ENCODE data around the gene MMP1.

Gene MMP1

DNA sequence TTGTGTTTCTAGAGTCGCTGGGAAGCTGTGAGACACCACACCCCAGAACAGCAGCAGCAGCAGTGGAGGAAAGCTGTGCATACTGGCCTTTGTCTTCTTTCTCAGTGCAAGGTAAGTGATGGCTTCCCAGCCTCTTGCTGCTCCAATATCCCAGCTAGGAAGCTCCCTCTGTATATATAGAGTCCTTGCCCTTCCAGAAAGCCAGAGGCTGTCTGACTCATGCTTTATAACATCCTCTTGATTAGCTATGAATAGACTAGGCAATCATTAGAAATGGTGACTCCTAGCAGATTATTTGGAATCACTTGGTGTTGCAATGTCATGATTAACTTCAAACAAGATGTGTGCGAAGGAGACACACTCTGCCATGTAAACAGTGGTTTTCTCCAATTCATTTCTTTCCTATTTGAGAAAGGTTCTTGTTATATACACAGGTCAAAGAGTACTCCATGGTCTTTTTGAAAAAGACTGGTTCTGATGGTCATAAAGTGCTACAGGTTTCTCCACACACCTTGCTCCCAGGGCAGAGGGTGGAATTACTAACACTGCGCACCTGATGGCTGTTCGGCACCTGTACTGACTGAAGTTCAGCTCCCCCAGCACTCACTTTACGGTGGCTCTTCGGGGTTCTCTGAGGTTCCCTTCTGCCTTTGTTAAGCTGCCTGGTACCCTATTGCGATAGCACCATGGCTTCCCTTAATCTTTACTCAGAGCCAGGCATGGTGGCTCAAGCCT is at the start of gene MMP1:
TSS of gene MMP1 (minus strand) at position 149 of the 735 bp plus-strand sequence. CDS start at position 81, 68 bp downstream.
- DNase-seq (ENCODE audit: low read depth, low spot score), result no peak

DNA sequence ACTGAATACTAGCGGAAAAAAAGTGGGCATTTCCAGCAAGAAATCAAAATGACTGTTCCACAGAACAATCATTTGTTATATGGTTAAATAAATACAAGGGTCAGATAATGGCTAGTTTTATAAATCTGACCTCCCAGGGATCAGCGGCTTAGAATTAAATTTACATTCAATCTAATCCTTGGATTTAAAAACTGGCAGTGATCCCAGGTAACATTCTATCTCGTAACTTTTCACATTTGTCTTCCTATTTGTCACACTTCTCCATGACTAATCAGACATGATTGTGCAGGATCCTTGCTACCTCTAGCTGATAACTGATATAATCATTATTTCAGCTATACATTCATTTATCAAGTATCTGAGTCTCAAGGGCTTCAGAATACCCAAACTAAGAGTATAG is 48.3 kb upstream of the MMP1 start:
- DNase-seq (ENCODE audit: low read depth, low spot score), result no peak

DNA sequence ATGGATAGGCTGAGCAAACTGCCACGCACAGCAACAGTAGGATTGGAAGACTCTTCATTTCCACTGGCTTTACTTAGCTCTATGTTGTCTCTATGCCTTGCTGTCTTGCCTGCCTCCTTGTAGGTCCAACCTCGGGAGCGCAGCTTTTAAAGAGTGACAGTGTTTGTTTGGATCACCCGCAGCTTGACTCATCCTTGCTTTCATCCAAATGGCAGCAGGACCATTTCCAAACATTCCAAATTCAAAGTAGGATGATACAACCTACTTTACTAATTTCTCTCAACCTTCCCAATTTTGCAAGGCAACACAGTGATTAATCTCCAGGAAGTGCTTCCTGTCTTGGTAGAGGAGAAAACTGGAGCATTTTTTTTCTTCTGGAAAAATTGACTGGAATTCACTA is 45.5 kb upstream of the MMP1 start, which contains the start of gene MMP3:
TSS of gene MMP3 (minus strand) at position 121 of the 400 bp plus-strand sequence. CDS start at position 58, 63 bp downstream.
- DNase-seq (ENCODE audit: low read depth, low spot score), result no peak

DNA sequence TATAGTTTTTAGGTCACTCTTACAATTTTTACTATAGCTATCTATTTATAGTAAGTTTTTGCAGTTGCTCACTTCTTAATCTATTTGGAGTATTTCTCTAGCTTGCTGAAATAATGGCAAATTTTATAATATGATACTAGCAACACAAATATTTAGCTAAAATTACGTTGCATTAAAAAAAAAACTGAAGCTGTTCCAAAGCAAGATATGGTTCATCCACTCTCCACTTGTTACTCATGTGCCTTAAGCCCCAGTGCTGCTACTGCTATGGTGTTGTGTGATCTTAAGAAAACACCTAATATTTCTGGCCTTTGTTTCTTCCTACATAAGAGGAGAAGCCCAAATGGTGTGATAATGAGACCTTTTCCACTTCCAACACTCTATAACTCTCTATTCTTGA is 45.0 kb upstream of the MMP1 start:
- no peak for DNase-seq (ENCODE audit: low read depth, low spot score)

DNA sequence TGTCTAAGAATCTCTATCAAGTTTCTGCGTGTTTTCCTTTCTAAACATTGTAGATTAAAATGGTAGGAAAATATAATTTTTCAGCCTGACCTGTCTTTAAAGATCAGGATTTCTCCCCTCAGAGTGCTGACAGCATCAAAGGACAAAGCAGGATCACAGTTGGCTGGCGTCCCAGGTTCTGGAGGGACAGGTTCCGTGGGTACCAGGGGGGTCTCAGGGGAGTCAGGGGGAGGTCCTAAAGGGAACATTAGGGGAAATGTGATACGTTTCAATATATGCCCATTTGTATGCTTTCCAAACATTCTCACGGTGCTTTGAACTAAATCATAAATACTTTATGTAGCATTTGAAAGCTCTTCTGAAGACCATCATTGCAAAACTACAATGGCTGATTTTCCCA is 42.1 kb upstream of the MMP1 start:
- DNase-seq (ENCODE audit: low read depth, low spot score), result no peak

DNA sequence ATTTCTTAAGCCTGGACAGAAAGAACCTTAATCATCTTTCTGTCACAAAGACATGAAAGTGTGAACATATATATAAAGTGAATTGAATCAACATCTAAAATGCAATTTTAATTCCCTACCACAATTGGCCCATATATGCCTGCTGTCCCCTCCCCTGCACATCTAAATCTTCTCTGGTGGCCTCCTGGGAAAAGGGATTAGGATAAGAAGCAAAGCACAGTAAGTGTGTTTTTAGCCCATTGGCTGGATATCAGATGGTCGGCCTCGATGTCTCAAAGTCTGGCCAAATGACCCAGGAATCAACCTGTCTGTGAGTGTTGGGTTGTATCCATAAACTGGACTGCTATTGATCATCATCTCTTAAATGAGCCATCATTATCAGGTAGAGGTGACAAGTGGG is 39.7 kb upstream of the MMP1 start:
- DNase-seq (ENCODE audit: low read depth, low spot score), result no peak

DNA sequence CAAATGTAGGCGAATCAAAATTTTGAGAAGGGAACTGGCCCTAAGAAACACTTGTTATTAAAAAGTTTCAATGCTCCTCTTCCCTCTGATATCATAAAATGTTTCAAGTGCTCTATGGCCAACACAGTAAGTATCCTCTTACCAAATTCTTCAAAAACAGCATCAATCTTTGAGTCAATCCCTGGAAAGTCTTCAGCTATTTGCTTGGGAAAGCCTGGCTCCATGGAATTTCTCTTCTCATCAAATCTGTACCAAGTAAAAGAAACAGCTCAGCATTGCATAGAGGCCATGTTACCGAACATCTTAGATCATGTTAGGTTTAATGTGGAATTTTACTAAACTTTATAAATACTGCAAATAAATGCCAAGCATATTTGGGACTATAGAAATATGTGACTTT is 39.2 kb upstream of the MMP1 start:
- no peak for DNase-seq (ENCODE audit: low read depth, low spot score)

DNA sequence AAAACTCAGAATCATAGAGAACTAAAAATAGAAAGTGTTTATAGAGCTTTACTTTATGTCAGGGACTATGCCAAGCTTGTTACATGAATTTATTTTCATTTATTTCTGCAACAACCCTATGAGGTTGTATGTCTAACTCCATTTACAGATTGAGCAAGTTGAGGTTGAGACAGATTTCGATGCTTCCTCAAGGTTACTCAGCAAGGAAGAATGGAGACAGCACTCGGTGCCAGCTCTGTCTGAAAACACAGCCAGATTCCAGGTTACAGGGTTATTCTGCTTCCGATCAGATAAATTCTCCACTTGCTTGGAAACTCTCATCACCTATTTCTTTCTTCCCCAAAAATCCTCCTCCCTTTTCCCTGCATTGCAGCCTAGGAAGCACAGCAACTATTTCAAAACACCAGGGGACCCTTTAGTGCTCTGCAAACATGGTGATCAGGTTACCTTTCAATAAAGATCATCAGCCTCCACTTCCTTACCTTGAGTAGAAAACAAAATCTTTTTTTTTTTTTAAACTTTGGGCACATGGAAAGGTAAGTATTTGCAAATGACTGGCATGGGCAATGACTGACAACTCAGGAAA is 38.4 kb upstream of the MMP1 start:
- no peak for DNase-seq (ENCODE audit: low read depth, low spot score)

DNA sequence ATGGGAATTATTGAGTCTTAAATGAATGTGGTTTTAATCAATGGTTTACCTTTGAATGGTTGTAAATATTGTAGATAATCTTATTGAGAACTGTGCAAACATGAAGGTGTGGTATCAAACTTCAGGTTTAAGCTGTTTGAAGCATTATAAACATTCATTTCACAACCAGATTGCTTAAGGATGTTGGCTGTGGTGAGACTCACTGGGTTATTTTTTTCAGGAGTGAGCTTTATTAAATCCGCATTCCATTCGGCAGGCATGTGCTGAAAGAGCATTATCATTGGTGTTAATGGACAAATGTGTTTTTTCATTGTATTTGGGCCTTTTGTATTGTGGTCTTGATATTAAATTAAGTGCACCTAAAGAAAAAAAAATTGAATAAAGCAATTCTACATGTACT is 35.8 kb upstream of the MMP1 start:
- no peak for DNase-seq (ENCODE audit: low read depth, low spot score)

DNA sequence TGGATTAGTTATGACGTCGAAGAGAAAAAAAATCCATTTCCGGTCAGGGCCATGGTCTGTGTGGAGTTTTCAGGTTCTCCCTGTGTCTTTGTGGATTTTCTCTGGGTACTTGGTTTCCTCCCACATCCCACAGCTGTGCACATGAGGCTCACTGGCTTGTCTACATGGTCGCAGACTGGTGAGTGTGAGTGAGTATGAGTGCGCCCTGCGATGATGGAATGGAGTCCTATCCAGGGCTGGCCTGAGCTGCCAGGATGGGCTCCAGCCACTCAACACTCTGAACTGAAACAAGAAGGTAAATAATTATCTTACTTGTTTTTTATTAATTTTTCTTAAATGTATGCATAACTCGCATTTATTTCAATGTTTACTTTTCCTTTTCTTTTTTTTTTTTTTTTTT is 34.7 kb upstream of the MMP1 start:
- no peak for DNase-seq (ENCODE audit: low read depth, low spot score)

DNA sequence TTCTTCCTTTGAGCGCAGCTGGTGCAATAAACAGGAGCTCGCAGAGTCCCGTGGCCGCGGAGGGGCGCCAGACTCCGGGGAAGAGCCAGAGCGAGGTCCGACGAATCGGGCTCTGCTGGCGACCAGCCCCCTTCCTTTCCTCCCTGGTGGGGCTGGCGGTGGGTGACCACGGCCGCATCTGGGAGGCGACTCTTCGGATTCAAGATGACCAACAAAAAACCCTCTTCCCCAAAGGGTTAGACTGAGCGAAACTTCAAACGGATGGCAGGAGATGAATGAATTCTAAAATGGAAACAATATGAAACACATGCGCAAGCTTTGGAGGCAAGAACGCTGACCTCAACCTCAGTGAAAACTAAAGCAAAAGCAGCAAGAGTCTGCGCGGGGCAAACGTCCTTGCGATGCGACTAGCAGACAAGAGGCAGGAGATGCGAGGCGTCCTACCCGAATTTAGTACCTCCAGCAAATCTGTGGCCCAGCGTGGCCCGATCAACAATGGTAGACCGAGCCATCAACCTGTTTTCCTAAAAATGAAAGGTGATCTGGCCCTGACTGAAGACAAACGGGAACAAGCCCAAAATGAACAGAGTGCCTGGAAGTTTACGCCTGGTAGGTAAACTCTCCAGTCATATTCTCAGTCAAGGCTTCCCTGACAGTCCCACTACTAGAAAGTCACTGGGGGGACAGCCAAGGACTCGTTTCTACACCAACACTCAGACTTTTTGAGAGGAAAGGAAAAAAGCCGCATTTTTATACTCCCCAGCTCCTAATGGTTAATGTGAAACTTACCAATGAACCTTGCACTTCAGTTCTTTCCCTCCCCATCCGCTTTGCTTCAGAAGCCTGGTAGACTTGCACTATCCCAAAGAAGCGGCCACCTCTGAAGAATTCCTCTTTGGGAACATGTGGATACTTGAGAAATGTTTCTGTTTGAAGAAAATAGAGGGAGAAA is 33.8 kb upstream of the MMP1 start:
- DNase-seq (ENCODE audit: low read depth, low spot score), result no peak

DNA sequence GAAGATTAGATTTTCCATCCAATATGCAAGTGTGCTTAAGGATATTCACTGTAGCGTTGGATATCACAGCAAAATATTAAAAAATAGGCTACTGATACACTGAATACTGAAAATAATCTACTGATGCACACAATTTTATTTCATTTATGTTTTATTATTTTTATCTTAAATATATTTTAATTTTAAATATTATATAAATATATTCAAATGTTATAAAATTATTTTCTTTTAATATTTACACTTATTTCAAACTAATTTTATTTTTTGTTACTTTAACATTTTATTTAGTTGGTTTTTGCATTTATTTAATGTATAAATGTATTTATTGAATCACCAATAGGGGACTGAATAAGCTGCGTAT is 33.1 kb upstream of the MMP1 start:
- DNase-seq (ENCODE audit: low read depth, low spot score), result no peak

DNA sequence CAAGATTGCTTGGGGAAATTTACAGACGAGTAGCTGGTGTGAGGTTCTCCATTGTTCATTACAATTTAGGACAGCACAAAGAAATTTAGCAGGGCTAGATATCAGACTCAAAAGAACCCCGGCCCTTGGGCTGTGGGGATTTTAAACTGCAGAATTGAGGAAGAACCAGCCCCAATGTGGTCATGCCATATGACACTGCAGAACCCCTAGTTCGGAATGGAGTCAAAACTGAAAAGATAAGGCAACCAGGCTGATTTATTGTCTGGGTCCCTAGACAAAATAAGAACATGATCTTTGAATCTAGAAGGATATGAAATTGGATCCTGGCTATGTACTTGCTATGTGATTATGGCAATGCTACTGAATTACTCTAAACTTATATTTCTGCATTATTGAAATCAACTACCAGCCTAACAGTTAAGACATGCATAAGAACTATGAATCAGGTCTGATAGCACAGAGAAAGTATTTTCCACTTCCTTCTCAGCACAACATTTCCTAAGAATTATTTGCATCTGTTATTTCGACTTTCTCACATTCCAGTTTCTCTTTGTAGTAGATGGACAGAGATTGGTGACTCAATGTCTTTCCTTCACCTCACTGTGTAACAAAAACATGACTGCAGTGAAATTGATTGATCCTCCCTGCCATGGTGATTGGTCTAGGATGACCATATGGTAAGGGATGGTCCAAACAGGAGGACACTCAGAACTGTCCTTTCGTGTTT is 32.2 kb upstream of the MMP1 start:
- no peak for DNase-seq (ENCODE audit: low read depth, low spot score)

DNA sequence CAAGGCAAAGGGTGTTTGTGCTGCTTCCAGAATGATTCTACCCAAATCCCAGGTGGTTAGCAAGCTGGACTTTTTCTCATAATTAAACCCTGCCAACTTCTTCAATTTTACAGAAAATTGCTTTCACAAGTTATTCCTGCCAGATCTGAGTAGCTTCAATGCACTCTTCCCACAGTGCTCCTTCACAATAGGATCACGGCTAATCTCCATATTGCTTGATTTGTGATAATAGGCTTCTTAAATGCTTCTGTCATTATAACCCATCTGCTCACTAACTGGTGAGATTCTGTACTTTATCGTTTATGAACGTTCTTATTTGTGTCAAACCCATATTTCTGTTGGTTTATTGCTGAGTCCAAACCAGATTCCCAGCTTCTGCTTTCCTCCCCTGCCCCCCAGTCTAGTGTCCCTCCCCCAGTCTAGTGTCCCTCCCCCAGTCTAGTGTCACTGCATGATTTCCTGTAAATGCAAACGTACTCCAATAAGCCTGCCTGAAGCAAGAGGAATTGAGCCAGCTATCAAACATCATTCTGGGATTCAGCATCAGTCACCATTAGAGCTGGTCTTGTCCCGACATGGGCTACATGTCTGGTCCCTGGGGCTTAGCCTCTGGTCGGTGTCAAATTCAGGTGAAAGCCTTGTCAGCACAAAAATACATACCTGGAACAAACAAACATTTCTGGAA is 31.5 kb upstream of the MMP1 start:
- no peak for DNase-seq (ENCODE audit: low read depth, low spot score)

DNA sequence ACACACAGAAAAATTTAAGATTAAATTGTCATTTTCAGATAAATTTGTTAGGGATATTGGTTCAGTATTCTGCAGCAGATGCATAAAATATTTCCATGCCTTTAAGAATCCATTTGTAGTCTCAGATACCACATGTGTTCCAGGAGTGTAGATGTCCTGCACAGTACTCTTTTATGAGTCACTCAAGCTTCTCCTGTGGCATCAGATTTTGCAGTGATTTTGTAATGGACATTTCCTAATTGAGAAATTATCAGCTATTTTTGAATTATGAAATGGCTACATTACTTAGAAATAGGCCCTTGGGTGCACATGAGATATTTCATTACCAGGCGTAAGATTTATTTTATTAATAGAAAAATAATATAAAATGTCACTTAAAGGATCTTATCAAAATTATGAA is 26.6 kb upstream of the MMP1 start:
- DNase-seq (ENCODE audit: low read depth, low spot score), result no peak

DNA sequence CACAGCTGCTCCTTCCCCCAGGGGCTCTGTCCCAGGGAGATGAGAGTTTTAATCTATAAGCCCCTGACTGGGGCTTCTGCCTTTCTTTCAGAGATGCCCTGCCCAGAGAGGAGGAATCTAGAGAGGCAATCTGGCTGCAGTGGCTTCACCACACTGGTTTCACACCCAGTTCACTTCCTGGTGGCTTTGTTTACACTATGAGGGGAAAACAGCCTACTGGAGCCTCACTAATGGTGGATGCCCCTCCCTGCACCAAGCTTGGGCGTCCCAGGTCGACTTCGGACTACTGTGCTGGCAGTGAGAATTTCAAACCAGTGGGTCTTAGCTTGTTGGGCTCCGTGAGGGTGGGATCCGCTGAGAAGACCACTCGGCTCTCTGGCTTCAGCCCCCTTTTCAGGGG is 21.5 kb upstream of the MMP1 start:
- DNase-seq (ENCODE audit: low read depth, low spot score), result no peak

DNA sequence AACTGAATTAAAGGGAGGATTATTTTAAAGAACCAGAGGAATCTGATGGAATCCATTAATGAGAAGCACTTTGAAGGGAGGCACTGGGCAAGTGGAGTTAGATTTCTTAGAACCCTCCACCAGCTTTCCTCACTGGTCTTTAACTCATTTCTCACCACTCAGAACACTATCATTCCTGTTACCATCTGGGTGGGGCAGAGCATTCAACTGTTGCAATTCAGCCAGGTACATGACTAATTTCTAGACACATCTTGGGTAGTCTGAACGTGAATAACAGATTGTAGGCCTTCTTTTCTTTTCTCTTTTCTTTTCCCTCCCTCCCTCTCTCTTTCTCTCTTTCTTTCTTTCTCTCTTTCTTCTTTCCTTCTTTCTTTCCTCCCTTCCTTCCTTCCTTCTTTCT is 15.5 kb upstream of the MMP1 start:
- no peak for DNase-seq (ENCODE audit: low read depth, low spot score)

DNA sequence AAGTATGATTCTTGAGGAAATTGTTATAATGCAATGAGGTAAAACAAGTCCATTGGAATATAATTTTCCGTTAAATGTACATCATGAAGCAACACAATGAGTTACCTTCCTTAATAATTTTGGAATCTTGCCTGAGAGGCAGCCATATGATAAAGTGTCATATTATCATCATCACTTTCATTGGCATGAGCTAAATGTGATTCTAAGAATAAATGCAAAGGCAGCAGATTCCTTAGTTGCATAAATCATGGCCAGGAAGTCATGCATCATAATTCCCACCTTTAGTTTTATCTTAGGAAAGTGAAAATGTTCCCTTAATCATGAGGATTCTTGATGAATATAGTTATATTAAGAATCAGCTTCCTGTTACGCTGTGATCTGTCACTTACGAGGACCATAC is 14.2 kb upstream of the MMP1 start:
- no peak for DNase-seq (ENCODE audit: low read depth, low spot score)

DNA sequence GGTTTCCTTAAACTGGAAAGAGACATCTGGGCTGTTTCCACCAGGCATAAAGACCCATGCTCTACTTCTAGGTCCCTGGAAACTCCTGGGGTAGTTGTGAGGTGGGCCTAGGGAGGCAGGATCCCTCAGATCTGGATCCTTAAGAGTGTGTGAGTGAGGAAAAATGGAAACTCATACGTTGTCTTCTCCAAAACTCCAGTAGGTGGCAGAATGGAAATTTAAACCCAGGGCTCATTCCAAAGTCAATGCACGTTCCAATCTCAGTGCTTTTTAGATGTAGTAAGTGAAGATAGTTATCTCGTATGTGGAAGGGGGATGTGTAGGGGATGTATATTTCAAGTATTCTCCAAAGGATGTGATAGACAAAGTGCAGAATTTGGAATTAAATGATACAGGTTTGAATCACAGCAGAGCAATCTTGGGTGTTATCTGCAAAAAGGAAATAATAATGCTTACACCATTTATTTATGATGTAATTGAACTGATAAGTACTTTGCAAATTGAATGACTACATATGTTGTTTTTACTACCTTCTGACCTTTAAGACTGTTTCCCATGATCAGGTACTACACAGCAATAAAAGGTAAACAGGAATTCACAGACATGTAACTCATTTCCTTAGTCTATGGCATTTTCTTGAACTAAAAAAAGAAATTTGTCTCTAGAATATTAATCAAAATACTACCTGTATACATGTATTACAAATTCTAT is 13.1 kb upstream of the MMP1 start:
- DNase-seq (ENCODE audit: low read depth, low spot score), result no peak

DNA sequence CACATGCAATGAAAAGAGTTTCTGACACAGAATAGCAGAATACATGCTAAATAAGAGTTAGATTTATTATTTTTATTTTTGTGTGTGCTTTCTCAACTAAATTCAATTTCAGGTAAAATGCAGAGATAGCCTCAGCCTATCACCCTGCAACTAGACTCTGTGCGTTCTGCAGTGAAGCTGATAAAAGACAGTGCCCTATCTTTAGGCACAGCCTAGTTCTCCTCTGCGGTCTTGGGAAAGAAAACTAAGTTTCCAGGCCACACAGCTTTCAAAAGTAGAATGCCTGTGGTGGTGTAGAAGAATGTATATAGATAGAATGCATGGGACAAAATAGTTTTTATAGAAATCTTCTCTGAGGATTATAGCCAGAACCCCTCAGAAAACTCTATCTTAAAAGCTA is 12.0 kb upstream of the MMP1 start:
- no peak for DNase-seq (ENCODE audit: low read depth, low spot score)

DNA sequence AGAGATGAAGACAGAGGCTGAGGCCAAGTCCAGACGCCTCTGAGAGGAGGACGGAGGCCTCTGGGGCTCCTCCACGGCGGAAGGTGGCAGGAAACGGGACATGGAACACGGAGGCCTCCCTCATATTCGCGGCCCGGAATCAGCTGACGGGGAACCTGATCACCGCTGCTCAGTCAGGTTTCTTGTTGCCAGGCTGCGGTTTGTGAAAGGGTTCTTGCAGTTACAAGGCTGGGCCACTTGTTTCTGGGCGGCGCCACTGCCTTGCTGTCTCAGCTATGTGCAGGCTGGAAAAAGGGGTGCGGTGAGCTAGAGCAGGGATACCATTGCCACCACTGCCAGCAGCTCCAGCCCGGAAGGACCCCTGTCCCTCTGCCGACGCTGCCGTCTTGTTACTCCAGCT is 10.0 kb upstream of the MMP1 start:
- DNase-seq (ENCODE audit: low read depth, low spot score), result no peak
